ENCODE measurements around the gene CDK11A. TPM values are rescaled to one million over a fixed set of nuclear protein-coding genes. Genes with fewer than 3 reads are reported as not detected.

The CDK11A gene
- total and polyA plus RNA-seq, 2 donors (not counting 3 experiments of a cell fraction or from before 2014, with no cell fraction given), result 30.7 to 50.4 TPM

- TF ChIP-seq MAX (IDR thresholded peaks at IDR 0.05; ENCODE audit: insufficient read depth, insufficient read length) (no peak), POLR2A (IDR thresholded peaks at IDR 0.05; ENCODE audit: low read depth, low read length) (no peak), GATA2 (IDR thresholded peaks at IDR 0.05; ENCODE audit: insufficient read depth, insufficient read length, low read depth, low read length) (no peak), EZH2 (IDR thresholded peaks at IDR 0.05; ENCODE audit: borderline replicate concordance, low read depth, low read length, severe bottlenecking) (no peak), FOS (IDR thresholded peaks at IDR 0.05; ENCODE audit: borderline replicate concordance, insufficient read depth, low read length) (no peak), MYC (IDR thresholded peaks at IDR 0.05; ENCODE audit: low read depth, low read length) (no peak), CTCF (IDR thresholded peaks at IDR 0.05; ENCODE audit: extremely low read depth in 1 of 2, insufficient read depth in 1 of 2, low read depth in 1 of 2, low read length in 2 of 2) (no peak), JUN (IDR thresholded peaks at IDR 0.05; ENCODE audit: borderline replicate concordance, insufficient read depth, insufficient read length, low read depth) (no peak), POLR2AphosphoS5 (IDR thresholded peaks at IDR 0.05; ENCODE audit: insufficient read depth, low read depth, low read length) (no peak)
- DNase-seq (ENCODE audit: low read depth, low spot score), result peak; percentile 15
- no TSS peak for BruUV-seq (replicated peaks)
- peaks cover 4 to 42% of the 10 kb centered on the region in 2 experiments for H3K36me3 ChIP-seq (ENCODE audit: control insufficient read depth in 2 of 2, extremely low read depth in 1 of 2, insufficient read depth in 2 of 2, low read length in 2 of 2)
- H3K9me1 ChIP-seq (replicated peaks; ENCODE audit: control insufficient read depth, extremely low read depth, insufficient read depth, low read length), result no peaks in the 10 kb centered on the region
- H3K79me2 ChIP-seq (ENCODE audit: control insufficient read depth, insufficient read depth, low read length), result peaks cover 8% of the 10 kb centered on the region
- ChIA-PET POLR2A (no interaction called here), CTCF (interaction anchor here (1.5 to 1.8 kb wide), 2 partner anchors 10 to 147 kb away, joined by 4 to 5 read pairs; no protein-coding TSS in a partner anchor)
- no peaks in the 10 kb centered on the region for H4K20me1 ChIP-seq (replicated peaks; ENCODE audit: control insufficient read depth, extremely low read depth, insufficient read depth, low read length)
- H3K9me3 ChIP-seq (replicated peaks; ENCODE audit: control insufficient read depth, insufficient read depth, low read length), result no peaks in the 10 kb centered on the region
- H3K4me1 ChIP-seq (ENCODE audit: control insufficient read depth, extremely low read depth, insufficient read depth, low read length), result no peaks in the 10 kb centered on the region
- H3K4me3 ChIP-seq (replicated peaks in 1 of 3; ENCODE audit: insufficient read depth in 1 of 3, low read depth in 1 of 3, low read length in 3 of 3), result no peak overlapping the region
- no peak overlapping the region for H3K4me2 ChIP-seq (ENCODE audit: insufficient read depth, low read length)
- no peak overlapping the region for H2AFZ ChIP-seq (ENCODE audit: low read depth, low read length)
- dilution Hi-C loops (cut with MboI; ENCODE audit: extremely low pct_ligation_motif_present, low sequenced_read_pairs), result no loop called here
- no peak overlapping the region for H3K9ac ChIP-seq (replicated peaks; ENCODE audit: extremely low read depth, insufficient read depth, low read length)
- no peaks in the 10 kb centered on the region for H3K27me3 ChIP-seq (ENCODE audit: control insufficient read depth in 2 of 2, insufficient read depth in 2 of 2, low read length in 2 of 2)
- intact Hi-C loops (cut with micrococcal nuclease), result no loop called here
- no peak for FAIRE-seq
- H3K27ac ChIP-seq (ENCODE audit: insufficient read depth, low read depth, low read length), result no peak overlapping the region
Observed at GRCh38 chr1:1758692-1759455, 34.7 kb upstream of the CDK11A start.

All from endothelial cell of umbilical vein (primary cell).